Right ventricle myocardium inferior (tissue), 1 donor: Measurements from ENCODE around the gene VMP1. TPM values are rescaled to one million over a fixed set of nuclear protein-coding genes. Genes with fewer than 3 reads are reported as not detected.

Experiments
- ATAC-seq: fragments of 200-7000 bp; cut with Tn5 transposase; one replicate; pipeline ENCODE4 v1.9.1; 2020; ENCODE audit warnings: mild to moderate bottlenecking, moderate library complexity
- DNase-seq: peaks from one replicate; pipeline ENCODE4 v3.0.0; 2021; ENCODE audit errors: missing footprints
- intact Hi-C: fragments of 100-400 bp; cut with DNase I; formaldehyde crosslinking; loops from one replicate; pipeline ENCODE4 v1.11.0; 2022
- long read RNA-seq: library from polyadenylated mRNA; unstranded; transcript quantifications from one replicate; pipeline ENCODE4 v2.0.0, GENCODE V29; 2021
- total RNA-seq: library from RNA; stranded (reverse); fragmentation: NEBNext Ultra II Directional; extraction: Animal tissue kit (Norgen Biotek cat#: 25700); gene quantifications from one replicate; pipeline ENCODE4 v1.2.1, GENCODE V29; 2021
- donor health status: DM: no; HTN: yes; CAD: no; lungs with severe emphysema.

Gene VMP1
- 50.6 TPM for total RNA-seq
- long read RNA-seq, transcript VMP1-201 (12 exons, 2,712 nt) = major isoform, 13 of 16 reads
- long read RNA-seq, partial matches to known transcripts = 0 of 16 reads
- long read RNA-seq, other reads (novel, unspliced or antisense) = 3 of 16 reads

- intact Hi-C loops = loop anchor here (2.0 kb wide), 1 partner anchor 89 kb away; the partner anchor contains the start of gene CLTC
- DNase-seq (peak; percentile 98), ATAC-seq (peak; percentile 99)
Measured at GRCh38 chr17:59707149-59707970, at the start of gene VMP1, which contains the start of gene PTRH2. Gene VMP1, plus strand, starts transcription at chr17:59707654. Its CDS starts 23,793 bp downstream, at chr17:59731447. Gene PTRH2, minus strand, starts transcription at chr17:59707430. Its CDS starts 9,452 bp downstream, at chr17:59697978.

- DNase-seq (no peak), ATAC-seq (no peak)
- intact Hi-C loops = loop anchor here (10.0 kb wide), 1 partner anchor 279 kb away; no protein-coding TSS in a partner anchor
Measured at GRCh38 chr17:59666235-59666634, 41.2 kb upstream of the VMP1 start.

- no peak for ATAC-seq
- intact Hi-C loops = loop anchor here (10.0 kb wide), 1 partner anchor 276 kb away; no protein-coding TSS in a partner anchor
Measured at GRCh38 chr17:59668816-59669215, 38.6 kb upstream of the VMP1 start.

GRCh38 chr17:59669411-59669810, 38.0 kb upstream of the VMP1 start:
- no peak for DNase-seq
- no peak for ATAC-seq
- intact Hi-C loops = loop anchor here (10.0 kb wide), 1 partner anchor 275 kb away; no protein-coding TSS in a partner anchor

More at GRCh38 chr17:59668816-59669215, 38.6 kb upstream of the VMP1 start:
- no peak for DNase-seq

GRCh38 chr17:59669944-59670343, 37.5 kb upstream of the VMP1 start:
- intact Hi-C loops = loop anchor here (10.0 kb wide), 2 partner anchors 275 to 385 kb away; no protein-coding TSS in a partner anchor
- DNase-seq (no peak), ATAC-seq (no peak)

- intact Hi-C loops = loop anchor here (10.0 kb wide), 1 partner anchor 383 kb away; no protein-coding TSS in a partner anchor
- ATAC-seq (no peak), DNase-seq (no peak)
Measured at GRCh38 chr17:59671386-59671785, 36.1 kb upstream of the VMP1 start.

GRCh38 chr17:59675231-59675630, 32.2 kb upstream of the VMP1 start:
- ATAC-seq (no peak), DNase-seq (no peak)
- intact Hi-C loops = loop anchor here (10.0 kb wide), 1 partner anchor 380 kb away; no protein-coding TSS in a partner anchor

- ATAC-seq = no peak
- intact Hi-C loops = loop anchor here (10.0 kb wide), 1 partner anchor 378 kb away; no protein-coding TSS in a partner anchor
- DNase-seq = no peak
Measured at GRCh38 chr17:59676716-59677115, 30.7 kb upstream of the VMP1 start.

GRCh38 chr17:59678918-59679317, 28.5 kb upstream of the VMP1 start:
- intact Hi-C loops = loop anchor here (2.0 to 10.0 kb wide), 2 partner anchors 20 to 376 kb away; no protein-coding TSS in a partner anchor
- DNase-seq = no peak
- ATAC-seq = no peak

- ATAC-seq (no peak), DNase-seq (no peak)
- intact Hi-C loops = no loop called here
Measured at GRCh38 chr17:59680314-59680713, 27.1 kb upstream of the VMP1 start.

- intact Hi-C loops = no loop called here
- ATAC-seq (no peak), DNase-seq (no peak)
Measured at GRCh38 chr17:59683283-59683682, 24.2 kb upstream of the VMP1 start.

- DNase-seq (no peak), ATAC-seq (no peak)
- intact Hi-C loops = no loop called here
Measured at GRCh38 chr17:59684967-59685366, 22.5 kb upstream of the VMP1 start.

- intact Hi-C loops = no loop called here
- no peak for DNase-seq
- ATAC-seq = no peak
Measured at GRCh38 chr17:59688008-59688407, 19.4 kb upstream of the VMP1 start.

GRCh38 chr17:59688496-59688895, 19.0 kb upstream of the VMP1 start:
- no peak for DNase-seq
- intact Hi-C loops = no loop called here
- no peak for ATAC-seq

- intact Hi-C loops = no loop called here
- DNase-seq (no peak), ATAC-seq (no peak)
Measured at GRCh38 chr17:59693582-59693981, 13.9 kb upstream of the VMP1 start.

GRCh38 chr17:59694344-59694743, 13.1 kb upstream of the VMP1 start:
- intact Hi-C loops = no loop called here
- DNase-seq = no peak
- no peak for ATAC-seq

- intact Hi-C loops = no loop called here
- DNase-seq (no peak), ATAC-seq (no peak)
Measured at GRCh38 chr17:59695945-59696681, 11.3 kb upstream of the VMP1 start.

GRCh38 chr17:59696682-59697277, 10.7 kb upstream of the VMP1 start:
- intact Hi-C loops = no loop called here
- ATAC-seq (no peak), DNase-seq (no peak)

- no peak for DNase-seq
- no peak for ATAC-seq
- intact Hi-C loops = no loop called here
Measured at GRCh38 chr17:59698143-59698542, 9.3 kb upstream of the VMP1 start.
